Type B pancreatic cell (in vitro differentiated cells): ENCODE results near the gene CKM. TPM values are rescaled to one million over a fixed set of nuclear protein-coding genes. Genes with fewer than 3 reads are reported as not detected.

ENCODE experiments used
- DNase-seq: peaks from one replicate; pipeline ENCODE4 v3.0.0; 2021; ENCODE audit warnings: mixed read lengths; ENCODE audit not compliant: unreplicated experiment; ENCODE audit errors: extremely low spot score
- H3K27ac Mint-ChIP-seq: 2 replicates; pipeline ENCODE4 v1.8.0; 2021; ENCODE audit warnings: mild to moderate bottlenecking, mixed read lengths
- H3K27me3 Mint-ChIP-seq: 2 replicates; pipeline ENCODE4 v1.8.0; 2021; ENCODE audit warnings: mixed read lengths
- H3K36me3 Mint-ChIP-seq: 2 replicates; pipeline ENCODE4 v1.8.0; 2021; ENCODE audit warnings: mixed read lengths
- H3K4me1 Mint-ChIP-seq: one replicate; pipeline ENCODE4 v1.8.0; 2021; ENCODE audit warnings: mixed read lengths; ENCODE audit not compliant: unreplicated experiment
- H3K4me3 Mint-ChIP-seq: 2 replicates; pipeline ENCODE4 v1.8.0; 2021; ENCODE audit warnings: mild to moderate bottlenecking, mixed read lengths
- H3K9me3 Mint-ChIP-seq: 2 replicates; pipeline ENCODE4 v1.8.0; 2021; ENCODE audit warnings: mixed read lengths
- total RNA-seq: library from RNA; stranded (reverse); gene quantifications from 2 replicates; pipeline ENCODE4 v1.2.1, GENCODE V29; 2021; ENCODE audit warnings: low replicate concordance
- TF ChIP-seq, protein P1 (sequence below): fragments of 200-600 bp; sonication (generic); conservative IDR thresholded peaks from 2 replicates; pipeline ENCODE4 v1.5.0; 2021; ENCODE audit warnings: antibody characterized with exemption, mild to moderate bottlenecking

Gene CKM
- total RNA-seq, 1 donor from 2014 or later: 0.24 TPM

DNA sequence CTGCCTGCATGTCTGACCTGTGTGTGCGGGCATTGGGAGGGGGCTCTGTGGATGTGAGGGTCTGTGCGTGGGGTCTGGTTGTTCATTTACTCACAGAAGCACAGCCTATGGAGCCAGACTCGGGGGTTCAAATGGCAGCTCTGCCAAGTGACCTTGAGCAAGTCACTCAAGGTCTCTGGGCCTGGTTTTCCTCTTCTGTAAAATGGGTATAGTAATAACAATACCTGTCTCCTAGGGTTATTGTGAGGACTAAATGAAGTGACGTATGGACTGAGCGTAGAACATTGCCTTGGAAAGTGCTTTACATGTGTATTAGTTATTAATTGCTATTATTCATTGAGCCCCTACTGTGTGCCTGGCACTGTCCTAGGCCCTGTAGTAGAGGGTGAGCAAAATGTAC lies 24.4 kb downstream of the CKM start:
- no peak overlapping the region for H3K4me3 Mint-ChIP-seq
- no peak for DNase-seq
- peaks cover 27% of the 10 kb centered on the region for H3K36me3 Mint-ChIP-seq

DNA sequence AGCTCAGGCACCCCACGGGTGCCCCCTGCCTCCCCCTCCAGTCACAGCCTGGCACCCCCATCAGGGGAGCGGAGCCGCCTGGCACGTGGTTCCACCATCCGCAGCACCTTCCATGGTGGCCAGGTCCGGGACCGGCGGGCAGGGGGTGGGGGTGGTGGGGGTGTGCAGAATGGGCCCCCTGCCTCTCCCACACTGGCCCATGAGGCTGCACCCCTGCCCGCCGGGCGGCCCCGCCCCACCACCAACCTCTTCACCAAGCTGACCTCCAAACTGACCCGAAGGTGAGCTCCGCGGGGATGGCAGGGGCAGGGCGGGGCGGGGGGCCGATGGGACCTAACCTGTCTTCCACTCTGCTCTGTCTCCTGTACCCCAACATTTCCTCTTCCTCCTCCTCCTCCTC lies 25.0 kb downstream of the CKM start:
- H3K27me3 Mint-ChIP-seq: no peaks in the 10 kb centered on the region
- TF ChIP-seq, protein P1, sequence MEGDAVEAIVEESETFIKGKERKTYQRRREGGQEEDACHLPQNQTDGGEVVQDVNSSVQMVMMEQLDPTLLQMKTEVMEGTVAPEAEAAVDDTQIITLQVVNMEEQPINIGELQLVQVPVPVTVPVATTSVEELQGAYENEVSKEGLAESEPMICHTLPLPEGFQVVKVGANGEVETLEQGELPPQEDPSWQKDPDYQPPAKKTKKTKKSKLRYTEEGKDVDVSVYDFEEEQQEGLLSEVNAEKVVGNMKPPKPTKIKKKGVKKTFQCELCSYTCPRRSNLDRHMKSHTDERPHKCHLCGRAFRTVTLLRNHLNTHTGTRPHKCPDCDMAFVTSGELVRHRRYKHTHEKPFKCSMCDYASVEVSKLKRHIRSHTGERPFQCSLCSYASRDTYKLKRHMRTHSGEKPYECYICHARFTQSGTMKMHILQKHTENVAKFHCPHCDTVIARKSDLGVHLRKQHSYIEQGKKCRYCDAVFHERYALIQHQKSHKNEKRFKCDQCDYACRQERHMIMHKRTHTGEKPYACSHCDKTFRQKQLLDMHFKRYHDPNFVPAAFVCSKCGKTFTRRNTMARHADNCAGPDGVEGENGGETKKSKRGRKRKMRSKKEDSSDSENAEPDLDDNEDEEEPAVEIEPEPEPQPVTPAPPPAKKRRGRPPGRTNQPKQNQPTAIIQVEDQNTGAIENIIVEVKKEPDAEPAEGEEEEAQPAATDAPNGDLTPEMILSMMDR: no peak
- no peak overlapping the region for H3K4me3 Mint-ChIP-seq
- no peaks in the 10 kb centered on the region for H3K9me3 Mint-ChIP-seq
- DNase-seq: no peak
- H3K4me1 Mint-ChIP-seq: no peaks in the 10 kb centered on the region
- peaks cover 28% of the 10 kb centered on the region for H3K36me3 Mint-ChIP-seq
- H3K27ac Mint-ChIP-seq: no peak overlapping the region

More for the DNA sequence above, 24.4 kb downstream of the CKM start:
- no peak overlapping the region for H3K27ac Mint-ChIP-seq
- H3K27me3 Mint-ChIP-seq: no peaks in the 10 kb centered on the region
- no peaks in the 10 kb centered on the region for H3K9me3 Mint-ChIP-seq
- H3K4me1 Mint-ChIP-seq: no peaks in the 10 kb centered on the region
- TF ChIP-seq, protein P1: no peak

DNA sequence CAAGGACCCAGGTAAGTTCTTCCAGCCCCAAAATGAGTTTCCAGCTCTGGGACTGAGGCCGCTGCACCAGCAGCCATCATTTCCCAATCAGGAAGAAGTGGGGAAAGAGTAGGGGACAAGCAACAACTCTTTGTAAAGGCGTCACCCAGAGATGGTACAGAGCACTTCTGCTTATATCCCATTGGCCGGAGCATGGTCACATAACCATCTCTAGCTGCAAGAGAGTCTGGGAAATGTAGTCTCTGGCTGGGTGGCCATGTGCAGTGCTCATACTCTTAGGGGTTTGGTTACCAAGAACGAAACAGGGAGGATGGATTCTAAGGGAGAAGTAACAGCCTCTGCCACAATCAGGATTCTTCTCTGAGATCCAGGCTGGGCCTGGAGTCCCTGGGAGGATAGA lies 26.3 kb downstream of the CKM start:
- Mint-ChIP-seq H3K4me3 (no peak overlapping the region), H3K27ac (no peak overlapping the region), H3K4me1 (no peaks in the 10 kb centered on the region), H3K27me3 (no peaks in the 10 kb centered on the region), H3K36me3 (peaks cover 38% of the 10 kb centered on the region), H3K9me3 (no peaks in the 10 kb centered on the region)
- DNase-seq: no peak
- TF ChIP-seq, protein P1: no peak

DNA sequence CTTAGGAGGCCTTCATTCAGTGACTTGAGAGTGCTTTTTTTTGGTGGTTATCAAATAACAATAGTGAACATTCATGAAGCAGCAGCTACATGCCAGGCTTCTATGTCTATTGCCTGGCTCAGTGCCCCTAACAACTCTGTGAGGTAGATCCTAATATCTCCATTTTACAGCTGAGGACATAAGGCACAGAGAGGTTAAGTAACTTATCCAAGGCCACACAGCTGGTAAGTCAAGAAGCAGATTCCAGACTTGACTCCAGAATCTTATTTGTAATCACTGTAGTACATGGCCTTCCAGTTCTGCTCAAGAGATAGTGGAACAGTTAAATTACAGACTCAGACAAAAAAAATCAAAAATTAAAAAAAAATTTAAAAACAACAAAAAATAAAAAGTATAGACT lies 26.8 kb downstream of the CKM start:
- H3K27me3 Mint-ChIP-seq: no peaks in the 10 kb centered on the region
- TF ChIP-seq, protein P1: no peak
- no peaks in the 10 kb centered on the region for H3K4me1 Mint-ChIP-seq
- peaks cover 41% of the 10 kb centered on the region for H3K36me3 Mint-ChIP-seq
- H3K9me3 Mint-ChIP-seq: no peaks in the 10 kb centered on the region
- no peak overlapping the region for H3K27ac Mint-ChIP-seq
- no peak for DNase-seq
- H3K4me3 Mint-ChIP-seq: no peak overlapping the region

DNA sequence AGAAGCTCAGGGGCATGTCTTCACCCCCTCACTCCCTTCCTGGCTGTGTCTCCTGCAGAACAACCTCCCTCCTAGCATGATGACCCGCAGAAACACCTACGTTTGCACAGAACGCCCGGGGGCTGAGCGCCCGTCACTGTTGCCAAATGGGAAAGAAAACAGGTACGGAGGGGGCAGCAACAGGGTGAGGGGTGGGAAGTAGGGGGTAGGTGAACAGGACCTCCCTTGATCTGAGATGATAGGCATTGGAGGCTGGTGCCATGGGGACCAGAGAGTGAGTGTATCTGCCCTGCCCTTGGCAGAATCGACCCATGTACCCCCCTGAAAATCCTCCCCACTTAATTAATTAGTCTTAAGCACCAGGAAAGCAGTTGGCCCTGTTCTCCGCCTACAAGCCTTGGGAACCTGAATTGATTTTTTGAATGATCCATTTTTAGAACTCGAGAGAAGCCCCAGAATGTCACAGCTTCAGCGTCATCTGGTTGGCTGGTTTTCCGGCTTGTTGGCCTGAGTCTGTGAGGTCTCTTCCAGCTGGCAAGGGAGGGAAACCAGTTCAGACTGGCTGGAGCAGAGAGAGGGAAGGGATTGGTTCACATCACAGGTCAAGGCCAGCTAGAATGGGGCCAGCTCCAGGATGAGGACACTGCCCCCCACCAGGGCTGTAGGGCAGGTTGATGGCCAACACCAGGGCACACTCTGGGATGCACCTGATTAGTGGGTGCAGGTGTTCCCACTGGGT lies 28.2 kb downstream of the CKM start:
- Mint-ChIP-seq H3K36me3 (peaks cover 37% of the 10 kb centered on the region), H3K27me3 (no peaks in the 10 kb centered on the region), H3K9me3 (no peaks in the 10 kb centered on the region), H3K27ac (no peak overlapping the region), H3K4me1 (no peaks in the 10 kb centered on the region), H3K4me3 (no peak overlapping the region)
- no peak for DNase-seq
- TF ChIP-seq, protein P1: no peak
